Nephron progenitor cell (in vitro differentiated cells): ENCODE results near the gene ALPK3.
A peak's percentile ranks its signal among the peaks of the same experiment; 100 is the strongest.

Experiments used
- DNase-seq: peaks from one replicate; pipeline ENCODE4 v3.0.0; 2021
- H3K27ac Mint-ChIP-seq: 2 replicates; pipeline ENCODE4 v1.8.0; 2021; ENCODE audit warnings: mild to moderate bottlenecking, moderate library complexity, mixed read lengths
- H3K27me3 Mint-ChIP-seq: 2 replicates; pipeline ENCODE4 v1.8.0; 2021; ENCODE audit warnings: mild to moderate bottlenecking, low read depth, mixed read lengths; ENCODE audit not compliant: poor library complexity
- H3K36me3 Mint-ChIP-seq: 2 replicates; pipeline ENCODE4 v1.8.0; 2021; ENCODE audit warnings: low read depth, mixed read lengths
- H3K4me1 Mint-ChIP-seq: 2 replicates; pipeline ENCODE4 v1.8.0; 2021; ENCODE audit warnings: mixed read lengths
- H3K4me3 Mint-ChIP-seq: 2 replicates; pipeline ENCODE4 v1.8.0; 2021; ENCODE audit warnings: mild to moderate bottlenecking, moderate library complexity, mixed read lengths
- H3K9me3 Mint-ChIP-seq: 2 replicates; pipeline ENCODE4 v1.8.0; 2021; ENCODE audit warnings: mild to moderate bottlenecking, moderate library complexity, mixed read lengths
- TF ChIP-seq, protein P1 (sequence below): fragments of 200-600 bp; sonication (generic); IDR thresholded peaks from 2 replicates; pipeline ENCODE4 v1.5.0; 2021; ENCODE audit warnings: antibody characterized with exemption

ALPK3 gene

GRCh38 chr15:84817466-84818081 is 418 bp downstream of the ALPK3 start:
- Mint-ChIP-seq H3K4me1 (peaks cover 44% of the 10 kb centered on the region), H3K4me3 (peak overlapping the region; percentile 81), H3K27me3 (peaks cover 17% of the 10 kb centered on the region), H3K27ac (peak overlapping the region; percentile 96), H3K36me3 (no peaks in the 10 kb centered on the region), H3K9me3 (no peaks in the 10 kb centered on the region)
- TF ChIP-seq, protein P1, sequence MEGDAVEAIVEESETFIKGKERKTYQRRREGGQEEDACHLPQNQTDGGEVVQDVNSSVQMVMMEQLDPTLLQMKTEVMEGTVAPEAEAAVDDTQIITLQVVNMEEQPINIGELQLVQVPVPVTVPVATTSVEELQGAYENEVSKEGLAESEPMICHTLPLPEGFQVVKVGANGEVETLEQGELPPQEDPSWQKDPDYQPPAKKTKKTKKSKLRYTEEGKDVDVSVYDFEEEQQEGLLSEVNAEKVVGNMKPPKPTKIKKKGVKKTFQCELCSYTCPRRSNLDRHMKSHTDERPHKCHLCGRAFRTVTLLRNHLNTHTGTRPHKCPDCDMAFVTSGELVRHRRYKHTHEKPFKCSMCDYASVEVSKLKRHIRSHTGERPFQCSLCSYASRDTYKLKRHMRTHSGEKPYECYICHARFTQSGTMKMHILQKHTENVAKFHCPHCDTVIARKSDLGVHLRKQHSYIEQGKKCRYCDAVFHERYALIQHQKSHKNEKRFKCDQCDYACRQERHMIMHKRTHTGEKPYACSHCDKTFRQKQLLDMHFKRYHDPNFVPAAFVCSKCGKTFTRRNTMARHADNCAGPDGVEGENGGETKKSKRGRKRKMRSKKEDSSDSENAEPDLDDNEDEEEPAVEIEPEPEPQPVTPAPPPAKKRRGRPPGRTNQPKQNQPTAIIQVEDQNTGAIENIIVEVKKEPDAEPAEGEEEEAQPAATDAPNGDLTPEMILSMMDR = no peak
- peak; percentile 18 for DNase-seq

DNA sequence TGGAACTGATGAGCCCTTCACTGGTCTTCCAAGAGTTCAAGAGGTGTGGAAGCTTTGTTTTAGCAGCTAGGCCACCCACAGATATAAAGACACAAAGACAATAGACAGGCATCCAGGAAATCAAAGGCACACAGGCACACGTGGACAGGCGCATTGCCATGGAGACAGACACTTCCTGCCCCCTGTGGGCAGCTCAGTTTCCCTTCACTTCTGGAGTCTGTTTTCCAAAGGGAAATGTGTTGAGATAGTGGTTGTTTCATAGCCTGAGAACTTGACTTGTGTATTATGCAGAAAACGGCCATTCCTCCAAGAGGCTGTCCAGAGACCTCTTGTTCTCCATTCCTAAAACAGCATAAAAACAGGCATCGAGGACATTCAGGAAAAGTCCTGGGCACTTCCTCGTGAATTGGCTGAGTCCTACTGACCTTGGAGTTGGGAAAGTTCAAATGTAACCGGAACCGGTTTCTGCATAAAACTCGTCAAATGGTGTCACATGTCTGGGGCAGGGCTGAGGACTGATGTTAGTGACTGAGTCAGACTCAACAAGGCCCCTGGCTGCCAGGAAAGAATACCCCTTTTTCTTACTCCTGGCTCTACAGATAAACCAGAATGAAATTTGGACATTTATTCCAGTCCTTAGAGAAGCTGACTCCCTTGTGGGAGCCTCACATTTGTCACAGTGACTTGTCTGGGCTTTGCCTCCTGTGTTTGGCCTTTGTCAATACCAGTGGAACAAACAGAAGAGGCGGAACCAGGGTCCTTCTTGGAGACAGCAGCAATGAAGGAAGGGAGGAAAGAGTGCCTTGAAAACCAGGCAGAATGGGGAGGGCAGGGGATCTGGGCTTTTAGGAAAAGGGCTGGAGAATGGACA is 1.3 kb downstream of the ALPK3 start:
- Mint-ChIP-seq H3K27ac (peak overlapping the region; percentile 96), H3K9me3 (no peaks in the 10 kb centered on the region), H3K27me3 (peaks cover 20% of the 10 kb centered on the region), H3K4me3 (peak overlapping the region; percentile 81), H3K36me3 (no peaks in the 10 kb centered on the region), H3K4me1 (peaks cover 44% of the 10 kb centered on the region)
- DNase-seq = no peak
- TF ChIP-seq, protein P1 = no peak

- Mint-ChIP-seq H3K27ac (peak overlapping the region; percentile 74), H3K4me1 (peaks cover 44% of the 10 kb centered on the region), H3K9me3 (no peaks in the 10 kb centered on the region), H3K4me3 (peak overlapping the region; percentile 23), H3K36me3 (no peaks in the 10 kb centered on the region), H3K27me3 (peaks cover 17% of the 10 kb centered on the region)
- TF ChIP-seq, protein P1 = no peak
- no peak for DNase-seq
These were observed 2.2 kb downstream of the ALPK3 start for GRCh38 chr15:84819291-84819768.

DNA sequence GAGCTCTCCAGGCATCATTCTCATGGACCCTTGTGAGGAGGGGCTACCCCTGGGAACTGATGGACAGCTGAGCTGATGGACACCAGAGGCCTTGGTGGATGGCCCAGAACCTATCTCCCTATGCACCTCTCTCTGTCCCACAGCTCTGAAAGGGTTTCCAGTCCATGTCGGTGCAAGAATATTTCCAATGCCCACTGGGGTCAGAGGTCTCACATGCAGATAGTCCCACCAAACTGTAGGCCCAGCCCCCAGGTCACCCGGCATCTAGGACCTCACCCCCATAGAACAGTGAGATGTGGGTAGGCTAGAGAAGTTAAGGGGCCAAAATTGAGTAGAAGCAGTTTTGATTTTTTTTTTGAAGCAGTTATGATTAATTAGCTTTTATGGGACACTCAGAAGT is 2.6 kb downstream of the ALPK3 start:
- H3K27ac Mint-ChIP-seq = no peak overlapping the region
- H3K36me3 Mint-ChIP-seq = no peaks in the 10 kb centered on the region
- H3K4me3 Mint-ChIP-seq = no peak overlapping the region
- peaks cover 44% of the 10 kb centered on the region for H3K4me1 Mint-ChIP-seq
- TF ChIP-seq, protein P1 = no peak
- DNase-seq = no peak
- peaks cover 14% of the 10 kb centered on the region for H3K27me3 Mint-ChIP-seq
- H3K9me3 Mint-ChIP-seq = no peaks in the 10 kb centered on the region

DNA sequence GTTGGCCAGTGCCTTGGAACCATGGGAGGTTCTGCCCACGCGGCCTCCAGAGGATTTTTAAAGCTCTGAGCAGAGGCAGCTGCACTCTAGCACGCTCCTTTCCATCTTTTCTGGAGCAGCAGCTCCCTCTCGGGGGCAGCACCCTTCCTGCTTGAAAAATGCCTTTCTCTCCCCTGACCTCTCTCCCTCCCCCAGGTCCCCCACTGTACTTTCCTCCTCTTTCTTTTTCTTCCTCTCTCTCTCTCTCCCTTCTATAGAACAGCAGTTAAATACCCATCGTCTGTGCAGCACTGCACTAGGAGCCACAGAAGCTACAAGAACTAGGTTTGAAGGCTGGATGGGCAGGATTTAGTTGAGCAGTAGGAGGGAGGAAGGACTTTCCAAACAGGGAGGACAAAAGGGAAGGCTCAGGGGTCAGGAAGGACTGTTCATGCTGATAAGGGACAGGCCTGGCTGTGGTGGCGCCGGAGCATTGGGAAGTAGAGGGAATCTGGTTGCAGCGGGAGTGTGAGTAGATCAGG is 4.4 kb downstream of the ALPK3 start:
- Mint-ChIP-seq H3K27ac (peak overlapping the region; percentile 25), H3K36me3 (no peaks in the 10 kb centered on the region), H3K4me3 (no peak overlapping the region), H3K4me1 (peaks cover 41% of the 10 kb centered on the region), H3K27me3 (peaks cover 6% of the 10 kb centered on the region), H3K9me3 (no peaks in the 10 kb centered on the region)
- DNase-seq = no peak
- TF ChIP-seq, protein P1 = no peak
